NCI-H2196 (cell line): ENCODE measurements around the gene CCDC116.
"Not testable (repeated sequence)": the region's sequence is repeated elsewhere in the genome, so short reads cannot be mapped to it uniquely, and the experiment has no call there.

Experiments
- DNase-seq: peaks from one replicate; lab custom pipeline; 2025; ENCODE audit not compliant: unreplicated experiment; lab: John Stamatoyannopoulos, UW

Gene CCDC116

DNA sequence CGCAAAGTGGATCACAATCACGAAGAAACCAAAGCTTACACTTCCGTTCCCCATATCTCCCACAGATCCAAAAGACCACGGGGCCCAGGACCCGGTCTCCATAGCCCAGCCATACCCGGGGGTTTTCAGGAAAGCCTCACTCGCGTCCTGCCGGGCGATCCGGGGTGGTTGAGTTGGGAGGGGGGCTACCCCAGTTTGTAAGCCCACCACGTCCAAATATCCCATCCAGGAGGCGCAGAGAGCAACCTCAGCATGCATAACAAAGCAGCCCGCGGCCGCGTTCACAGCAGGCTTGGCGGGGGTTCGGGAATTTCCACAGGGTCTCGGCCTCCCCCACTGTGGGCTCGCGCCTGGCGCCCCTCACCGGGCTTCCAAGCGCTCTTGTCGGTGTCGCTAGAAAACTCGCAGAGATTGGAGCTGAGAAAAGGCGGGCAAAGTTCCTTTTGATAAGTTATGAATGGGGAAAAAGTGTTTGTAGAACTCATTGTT is 19.0 kb downstream of the CCDC116 start:
- no peak for DNase-seq

DNA sequence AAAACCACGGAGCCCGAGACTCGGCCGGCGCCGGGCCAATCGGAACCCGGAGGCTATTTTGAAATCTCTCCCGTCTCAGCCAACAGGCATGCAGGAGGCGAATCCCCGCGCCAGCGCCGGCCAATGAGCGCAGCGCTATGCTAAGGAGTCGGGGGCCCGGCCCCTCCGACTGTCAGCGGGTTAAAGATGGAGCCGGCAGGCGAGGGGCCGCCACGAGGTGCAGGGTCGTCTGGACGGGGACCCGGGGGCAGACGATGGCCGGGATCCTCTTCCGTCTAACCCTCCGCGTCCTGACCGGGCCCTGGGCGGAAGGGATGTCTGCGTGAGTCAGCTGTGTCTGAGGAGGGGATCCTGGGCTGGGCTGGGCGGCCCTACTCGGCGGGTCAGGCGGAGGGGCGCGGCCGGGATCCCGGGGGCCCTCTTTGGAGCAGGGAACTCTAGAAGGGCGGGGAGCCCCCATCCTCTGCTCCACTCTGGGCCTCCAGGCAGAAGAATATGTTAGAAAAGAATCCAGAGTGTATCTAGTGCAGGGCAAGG is 19.5 kb downstream of the CCDC116 start:
- peak; percentile 64 for DNase-seq

DNA sequence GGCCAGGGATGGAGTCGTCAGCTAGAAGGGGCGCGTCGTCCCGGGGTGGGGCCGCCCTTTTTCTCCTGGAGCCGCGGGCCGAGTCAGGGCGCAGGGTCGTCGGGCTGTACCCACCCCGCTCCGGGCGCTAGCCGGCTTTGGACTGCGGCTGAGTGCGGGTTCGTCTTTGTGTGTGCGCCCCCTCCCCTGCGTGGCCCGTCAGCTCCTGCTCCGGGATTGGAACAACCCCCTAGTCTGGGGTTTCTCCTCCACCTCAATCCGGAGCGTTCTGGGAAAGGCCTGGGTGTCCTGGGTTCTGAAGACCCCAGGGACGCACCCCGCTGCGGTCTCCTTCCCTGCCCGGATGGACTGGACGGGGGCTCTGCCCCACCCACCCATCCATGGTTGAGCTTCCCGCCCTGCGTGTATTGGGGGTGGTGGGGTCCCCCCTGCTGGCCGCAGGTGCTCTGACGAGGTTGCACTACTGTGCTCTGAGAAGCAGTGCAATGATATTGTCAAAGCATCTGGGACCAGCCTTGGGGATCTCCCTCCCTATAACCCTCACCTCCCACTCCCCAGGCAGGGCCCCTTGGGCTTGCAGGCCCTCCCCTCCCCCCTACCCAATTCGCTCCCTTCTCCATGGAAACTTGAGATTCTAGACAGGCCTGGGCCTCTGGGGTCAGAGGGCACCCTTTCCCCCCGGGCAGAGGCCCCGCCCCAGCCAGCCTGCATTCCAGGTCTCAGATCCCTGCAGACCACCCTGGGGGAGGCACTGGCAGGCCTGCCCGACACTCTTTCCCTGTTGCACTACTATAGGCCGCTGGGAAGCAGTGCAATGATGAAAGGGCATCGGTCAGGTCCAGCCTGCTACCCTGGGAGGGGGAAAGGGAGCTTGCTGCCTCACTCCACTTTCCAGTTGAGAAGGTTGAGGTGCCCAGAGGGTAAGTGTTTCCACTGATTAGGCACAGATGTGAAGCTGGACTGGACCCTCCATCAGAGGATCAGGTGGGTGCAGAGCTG is 20.3 kb downstream of the CCDC116 start:
- DNase-seq, result no peak

DNA sequence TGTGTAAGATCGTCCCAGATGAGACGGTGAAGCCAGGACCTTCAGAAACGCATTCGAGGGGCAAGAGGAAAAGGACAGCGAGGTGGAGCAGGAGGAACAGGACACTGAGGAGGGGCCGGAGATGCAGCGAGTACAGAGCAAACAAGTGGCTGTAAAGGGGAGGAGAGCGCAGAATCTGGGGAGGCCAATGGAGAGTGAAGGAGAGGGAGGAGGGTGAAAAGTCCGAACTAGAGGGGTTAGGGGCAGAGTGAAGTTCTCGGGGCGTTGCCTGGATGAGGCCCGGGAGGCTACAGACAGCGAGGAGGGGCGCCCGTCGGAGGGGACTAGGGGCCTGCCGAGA is 24.4 kb downstream of the CCDC116 start:
- DNase-seq, result no peak

DNA sequence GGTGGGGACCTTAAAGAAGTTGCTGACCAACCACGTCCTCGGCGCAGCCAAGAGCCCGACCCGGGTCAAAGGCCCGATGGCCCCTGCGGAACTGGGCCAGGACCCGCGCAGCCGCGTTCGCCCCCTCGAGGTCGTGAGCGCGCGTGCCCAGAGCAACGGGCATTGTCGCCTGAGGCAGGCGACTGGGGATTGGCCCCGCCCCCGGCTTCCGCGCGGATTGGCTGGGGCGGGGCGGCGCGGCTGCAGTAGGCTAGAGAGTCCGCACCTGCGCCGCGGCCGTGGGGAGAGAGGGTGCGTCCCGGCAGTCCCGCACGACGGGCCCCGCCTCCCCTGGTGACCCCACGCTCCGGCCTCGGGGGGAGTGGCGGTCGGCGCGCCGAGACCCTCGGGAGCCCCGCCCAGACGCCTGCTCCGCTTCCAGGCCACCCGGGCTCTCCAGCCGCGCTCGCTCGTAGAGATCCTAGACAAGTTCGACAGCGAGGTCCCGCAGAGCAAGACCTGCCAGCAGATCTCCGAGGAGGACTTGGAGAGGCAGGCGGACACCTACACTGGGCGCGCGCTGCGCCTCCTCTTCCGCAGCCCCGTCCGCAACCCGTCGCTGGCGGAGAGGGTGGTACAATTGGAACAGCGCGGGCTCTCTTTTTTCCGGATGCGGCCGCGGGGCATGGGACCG is 24.9 kb downstream of the CCDC116 start:
- DNase-seq, result peak; percentile 70

DNA sequence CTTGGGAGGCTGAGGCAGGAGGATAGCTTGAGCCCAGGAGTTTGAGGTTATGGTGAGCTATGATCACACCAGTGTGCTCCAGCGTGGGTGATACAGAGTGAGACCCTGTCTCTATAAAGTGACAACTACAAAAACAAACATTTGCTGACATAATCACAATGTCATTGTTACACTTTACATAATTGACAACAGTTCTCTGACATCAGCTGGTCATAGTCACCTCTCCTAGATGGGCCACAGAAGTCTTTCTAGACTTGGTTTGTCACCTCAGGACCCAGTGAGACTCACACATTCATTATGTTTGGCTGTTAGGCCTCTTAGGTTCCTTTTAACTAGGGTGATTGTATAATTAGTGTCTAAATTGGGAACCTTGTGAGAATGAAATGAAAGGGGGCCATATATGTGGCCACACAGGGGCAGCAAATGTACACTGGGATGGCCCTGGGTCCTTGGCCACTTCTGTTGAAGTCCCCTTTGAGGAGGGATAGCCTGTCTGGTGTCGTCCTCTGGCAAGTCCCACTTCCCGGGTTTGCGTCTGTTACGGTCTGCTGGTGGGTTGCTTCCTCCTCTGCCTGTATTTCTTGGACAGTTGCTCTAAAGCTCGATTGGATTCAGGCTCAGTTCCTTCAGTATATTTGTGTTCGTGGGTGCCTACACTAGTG is 27.4 kb downstream of the CCDC116 start:
- no peak for DNase-seq

DNA sequence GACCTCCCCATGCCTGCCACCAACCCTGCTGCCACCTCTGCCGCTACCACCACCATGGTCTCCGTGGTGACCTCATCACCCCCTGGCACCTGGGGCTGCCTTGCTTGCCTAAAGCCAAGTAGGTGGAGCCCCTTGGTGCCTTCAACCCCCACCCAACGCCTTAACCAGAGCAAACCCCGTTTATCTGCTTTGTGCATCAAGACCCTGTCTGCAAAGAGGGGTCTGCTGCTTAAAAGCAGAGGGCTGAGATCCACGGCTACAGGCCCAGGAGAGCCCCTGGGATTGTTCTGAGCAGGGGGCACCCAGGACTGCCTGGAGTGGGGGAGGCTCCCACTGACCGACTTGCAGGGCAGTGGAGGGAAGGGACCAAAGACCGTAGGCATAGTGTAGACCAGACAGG is 28.3 kb downstream of the CCDC116 start:
- DNase-seq, result no peak

DNA sequence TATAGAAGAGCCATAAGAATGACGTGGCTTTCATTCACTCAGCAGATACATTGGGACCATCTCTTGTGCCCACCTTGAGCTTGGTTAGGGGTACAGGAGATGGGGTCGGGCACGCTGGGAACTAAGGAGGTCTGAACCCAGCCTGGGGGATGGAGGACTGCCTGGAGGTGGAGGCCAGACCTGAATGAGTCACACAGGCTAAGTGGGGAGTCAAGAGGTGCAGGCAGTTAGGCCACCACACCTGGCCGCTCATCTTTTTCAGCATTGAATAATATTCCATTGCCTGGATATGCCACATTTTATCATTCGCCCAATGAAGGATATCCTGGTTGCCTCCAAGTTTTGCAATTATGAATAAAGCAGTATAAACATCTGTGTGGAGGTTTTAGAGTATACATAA is 29.4 kb downstream of the CCDC116 start:
- DNase-seq, result no peak

DNA sequence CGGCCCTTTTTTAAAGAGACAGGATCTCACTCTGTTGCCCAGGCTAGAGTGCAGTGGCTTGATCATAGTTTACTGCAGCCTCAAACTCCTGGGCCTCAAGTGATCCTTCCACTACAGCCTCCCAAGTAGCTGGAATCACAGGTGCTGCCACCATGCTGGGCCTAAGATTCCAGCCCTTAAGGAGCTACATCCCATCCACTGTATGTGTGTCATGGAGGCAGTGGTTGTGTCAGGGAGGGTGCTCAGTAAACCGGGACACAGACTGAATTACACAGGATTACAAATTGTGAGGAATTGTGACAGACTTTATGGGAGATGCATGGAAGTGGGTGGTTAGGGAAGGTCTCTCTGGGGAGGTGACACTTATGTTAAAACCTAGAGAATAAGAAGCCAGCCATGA is 31.2 kb downstream of the CCDC116 start:
- no peak for DNase-seq

DNA sequence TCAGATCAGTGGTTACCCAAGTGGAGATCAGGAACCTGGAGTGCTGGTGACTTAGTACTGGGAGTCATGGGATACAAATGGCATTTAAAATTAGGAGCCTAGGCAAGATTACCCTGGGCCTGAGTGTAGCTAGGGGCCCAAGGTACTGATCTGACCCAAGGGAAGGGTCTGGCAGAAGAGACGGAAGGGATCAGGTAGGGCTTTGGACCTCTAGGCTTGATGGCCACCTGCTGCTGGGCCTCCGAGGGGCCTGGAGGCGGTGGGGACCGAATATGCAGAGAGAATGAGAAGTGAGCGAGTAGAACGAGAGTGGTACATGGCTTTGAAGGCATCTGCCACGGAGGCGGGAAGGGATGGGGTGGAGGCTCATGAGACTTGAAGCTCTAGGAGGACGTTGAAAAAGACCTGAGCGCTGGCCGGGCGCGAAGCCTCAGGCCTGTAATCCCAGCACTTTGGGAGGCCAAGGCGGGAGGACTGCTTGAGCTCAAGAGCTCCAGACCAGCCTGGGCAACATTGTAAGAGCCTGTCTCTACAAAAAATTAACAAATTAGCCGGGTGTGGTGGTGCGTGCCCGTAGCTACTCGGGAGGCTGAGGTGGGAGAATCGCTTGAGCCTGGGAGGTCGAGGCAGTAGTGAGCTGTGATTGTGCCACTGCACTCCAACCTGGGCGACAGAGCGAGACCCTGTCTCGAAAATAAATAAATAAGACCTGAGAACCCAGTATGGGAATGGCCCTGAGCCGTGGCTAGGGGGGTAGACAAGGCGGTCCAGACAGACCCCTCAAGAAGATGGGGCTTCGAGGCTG is 32.7 kb downstream of the CCDC116 start:
- no peak for DNase-seq

DNA sequence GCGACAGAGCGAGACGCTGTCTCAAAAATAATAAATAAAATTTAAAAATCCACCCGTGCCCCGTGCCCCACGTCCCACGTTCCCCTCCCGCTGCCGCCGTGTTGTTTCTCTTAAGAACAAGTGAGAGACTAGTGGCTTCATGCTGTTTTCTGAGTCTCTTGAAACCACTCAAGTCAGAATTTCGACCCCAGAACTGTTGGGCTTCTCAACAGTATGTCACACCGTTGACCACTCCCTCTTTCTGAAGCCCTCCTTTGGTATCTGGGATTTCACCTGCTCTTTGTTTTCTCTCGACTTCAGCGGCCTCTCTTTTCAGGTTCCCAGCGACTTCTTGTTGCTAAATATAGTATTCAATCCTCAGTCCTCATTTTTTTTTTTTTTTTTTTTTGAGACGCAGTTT is 34.2 kb downstream of the CCDC116 start:
- no peak for DNase-seq

DNA sequence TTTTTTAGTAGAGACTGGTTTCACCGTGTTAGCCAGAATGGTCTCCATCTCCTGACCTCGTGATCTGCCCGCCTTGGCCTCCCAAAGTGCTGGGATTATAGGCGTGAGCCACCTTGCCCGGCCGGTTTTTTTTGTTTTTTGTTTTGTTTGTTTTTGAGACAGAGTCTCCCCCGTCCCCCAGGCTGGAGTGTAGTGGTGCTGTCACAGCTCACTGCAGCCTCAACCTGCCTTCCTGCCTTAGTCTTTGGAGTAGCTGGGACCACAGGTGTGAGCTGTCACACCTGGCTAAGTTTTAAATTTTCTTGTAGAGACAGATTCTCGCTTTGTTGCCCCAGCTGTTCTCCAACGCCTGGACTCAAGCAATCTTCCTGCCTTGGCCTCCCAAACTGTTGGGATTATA is 36.5 kb downstream of the CCDC116 start:
- DNase-seq, result no peak

DNA sequence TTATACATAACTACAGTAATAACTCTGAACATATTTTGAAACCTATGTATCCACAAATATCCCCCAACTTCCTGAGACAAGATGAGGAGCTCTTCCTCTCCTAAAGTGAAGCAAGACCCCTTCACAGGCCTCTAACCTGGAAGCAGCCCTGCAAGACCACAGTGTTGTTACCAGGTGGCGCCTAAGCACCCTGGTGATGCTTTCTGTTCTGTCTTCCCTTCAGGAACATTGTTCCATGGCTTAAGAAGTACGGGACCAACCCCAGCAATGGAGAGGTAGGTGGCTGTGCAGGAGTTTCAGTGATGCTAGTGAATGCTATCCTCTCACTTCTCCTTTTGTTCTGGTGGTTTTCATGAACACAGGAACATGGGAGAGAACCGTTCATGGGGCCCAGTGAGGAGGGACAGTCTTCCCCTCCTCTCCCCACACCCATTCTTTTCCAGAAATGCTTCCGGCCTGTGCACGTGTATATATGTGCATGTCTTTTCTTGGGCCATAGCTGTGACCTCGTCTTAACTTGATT is 39.6 kb downstream of the CCDC116 start:
- no peak for DNase-seq

DNA sequence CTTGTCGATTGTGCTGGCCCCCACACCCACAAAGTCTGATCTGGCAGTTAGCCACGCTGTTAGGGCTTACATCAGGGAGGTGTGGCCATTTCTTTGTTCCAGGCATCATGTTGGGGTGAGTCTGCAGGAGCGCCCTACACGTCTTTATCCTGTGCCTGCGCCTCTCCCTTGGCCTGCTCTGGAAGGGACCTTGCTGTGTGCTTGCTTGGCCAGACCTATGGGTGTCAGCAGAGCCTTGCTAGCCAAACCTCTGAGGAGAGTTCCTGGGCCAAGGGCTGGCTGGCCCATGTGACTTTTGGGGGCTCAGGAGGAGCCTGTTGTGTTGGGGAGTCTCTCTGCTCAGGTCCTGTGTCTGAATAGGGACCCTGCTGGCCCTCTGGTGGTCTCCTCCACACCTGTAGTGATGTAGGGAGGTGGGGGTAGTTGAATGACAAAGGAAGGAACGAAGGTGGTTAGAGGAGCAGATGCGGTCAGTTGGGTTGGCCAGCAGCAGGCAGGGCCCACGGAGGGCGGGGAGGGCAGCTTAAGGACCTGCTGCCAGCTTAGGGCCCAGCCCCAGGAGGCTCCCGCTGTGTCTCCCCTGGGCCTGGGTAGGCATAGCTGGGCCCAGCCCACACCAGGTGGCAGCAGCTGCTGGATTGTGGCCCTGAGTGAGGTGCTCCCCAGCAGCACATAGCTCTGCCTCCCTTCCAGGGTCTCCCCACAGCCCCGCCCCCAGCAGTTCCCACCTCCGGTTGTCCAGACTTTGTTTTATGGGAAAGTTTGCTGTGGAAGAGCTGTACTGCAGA is 41.2 kb downstream of the CCDC116 start:
- no peak for DNase-seq

DNA sequence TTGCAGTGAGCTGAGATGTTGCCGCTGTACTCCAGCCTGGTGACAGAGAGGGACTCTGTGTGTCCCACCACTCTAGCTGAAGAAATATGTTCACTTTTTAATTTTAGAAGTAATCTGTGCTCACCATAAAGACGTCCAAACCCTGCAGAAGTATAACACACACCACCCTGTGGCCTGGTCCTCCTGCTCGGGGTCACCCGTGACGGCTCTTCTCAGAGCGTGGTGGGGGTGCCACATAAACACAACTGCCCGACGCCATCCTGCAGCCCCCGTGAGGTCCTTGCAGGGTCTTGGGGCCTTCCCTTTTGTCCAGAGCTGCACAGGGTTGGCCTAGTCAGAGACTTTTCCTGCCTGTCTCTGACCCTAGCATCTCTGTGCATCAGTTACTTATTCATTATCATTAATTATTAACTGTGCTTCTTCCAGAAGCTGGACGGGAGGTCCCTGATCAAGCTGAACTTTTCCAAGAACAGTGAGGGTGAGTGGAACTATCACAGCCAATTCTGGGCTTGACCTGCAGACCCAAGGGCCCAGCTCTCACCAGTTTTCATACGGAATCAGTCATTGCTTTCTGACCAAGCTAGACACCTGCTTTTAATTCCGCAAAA is 42.2 kb downstream of the CCDC116 start:
- DNase-seq, result no peak

DNA sequence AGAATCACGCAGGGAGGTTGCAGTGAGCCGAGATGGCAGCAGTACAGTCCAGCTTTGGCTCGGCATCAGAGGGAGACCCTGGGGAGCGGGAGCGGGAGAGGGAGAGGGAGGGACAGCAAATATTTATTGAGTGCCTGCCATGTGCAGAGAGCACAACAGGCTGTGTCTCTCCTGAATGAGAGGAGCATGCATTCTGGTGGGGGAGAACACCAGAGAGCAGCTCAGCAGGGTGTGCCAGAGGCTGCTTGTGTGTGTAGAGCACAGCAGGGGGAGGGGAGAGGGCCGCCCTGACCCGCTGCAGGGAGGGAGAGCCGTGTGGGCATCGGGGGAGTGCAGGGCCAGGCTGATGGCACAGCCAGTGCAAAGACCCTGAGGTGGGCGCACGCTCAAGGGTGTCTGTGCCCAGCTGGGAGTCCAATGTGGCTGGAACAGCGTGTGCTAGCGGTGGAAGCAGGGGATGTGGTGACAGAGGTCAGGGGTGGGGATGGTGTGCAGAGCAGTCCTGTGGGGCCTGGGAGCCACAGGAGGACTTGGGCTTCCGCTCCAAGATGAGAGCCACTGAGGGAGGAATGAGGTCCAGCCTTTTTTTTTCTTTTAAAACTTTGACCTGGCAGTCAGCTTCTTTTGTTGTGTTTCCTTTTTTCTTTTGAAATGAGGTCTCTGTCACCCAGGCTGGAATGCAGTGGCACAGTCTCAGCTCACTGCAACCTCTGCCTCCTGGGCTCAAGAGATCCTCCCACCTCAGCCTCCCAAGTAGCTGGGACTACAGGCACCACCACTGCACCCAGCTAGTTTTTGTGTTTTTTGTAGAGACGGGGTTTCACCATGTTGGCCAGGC is 45.3 kb downstream of the CCDC116 start:
- no peak for DNase-seq

DNA sequence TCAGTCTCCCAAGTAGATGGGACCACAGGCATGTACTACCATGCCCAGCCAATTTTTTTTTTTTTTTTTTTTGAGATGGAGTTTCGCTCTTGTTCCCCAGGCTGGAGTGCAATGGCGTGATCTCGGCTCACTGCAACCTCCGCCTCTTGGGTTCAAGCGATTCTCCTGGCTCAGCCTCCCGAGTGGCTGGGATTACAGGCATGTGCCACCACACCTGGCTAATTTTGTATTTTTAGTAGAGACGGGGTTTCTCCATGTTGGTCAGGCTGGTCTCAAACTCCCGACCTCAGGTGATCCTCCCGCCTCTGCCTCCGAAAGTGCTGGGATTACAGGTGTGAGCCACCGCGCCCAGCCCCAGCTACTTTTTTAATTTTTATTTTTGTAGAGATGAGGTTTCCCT is 46.3 kb downstream of the CCDC116 start:
- not testable (repeated sequence) for DNase-seq

DNA sequence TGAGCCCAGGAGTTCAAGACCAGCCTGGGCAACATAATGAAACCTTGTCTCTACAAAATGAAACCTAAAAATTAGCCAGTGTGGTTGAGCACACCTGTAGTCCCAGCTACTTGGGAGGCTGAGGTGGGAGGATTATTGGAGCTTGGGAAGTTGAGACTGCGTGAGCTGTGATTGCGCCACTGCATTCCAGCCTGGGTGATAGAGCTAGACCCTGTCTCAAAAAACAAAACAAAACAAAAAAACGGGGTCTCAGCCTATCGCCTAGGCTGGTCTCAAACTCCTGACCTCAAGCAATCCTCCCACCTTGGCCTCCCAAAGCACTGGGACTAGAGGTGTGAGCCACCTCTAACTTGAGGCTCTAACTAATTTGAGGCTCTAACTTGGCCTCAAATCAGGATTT is 46.8 kb downstream of the CCDC116 start:
- DNase-seq, result no peak
